Activated naive CD4-positive, alpha-beta T cell treated with anti-CD3 and anti-CD28 coated beads, Interleukin-2, amount 10 ng/mL, durations not matched to agents 7 days and 5 days (primary cell): Measurements from ENCODE around the gene MUS81.
A peak's percentile ranks its signal among the peaks of the same experiment; 100 is the strongest.

Experiments used
- CTCF ChIA-PET: fragments of 350-600 bp; sonication (Branson Sonifier 250); formaldehyde crosslinking; loops from one replicate; lab custom pipeline; 2021; ENCODE audit warnings: antibody characterized with exemption; lab: Charles Lee
- DNase-seq: peaks from one replicate; pipeline ENCODE4 v3.0.0-alpha.2; 2020
- H3K27ac Mint-ChIP-seq: one replicate; pipeline ENCODE4 v1.8.0; 2021; ENCODE audit warnings: mild to moderate bottlenecking, moderate library complexity, mixed read lengths
- H3K27me3 Mint-ChIP-seq: one replicate; pipeline ENCODE4 v1.8.0; 2021; ENCODE audit warnings: mild to moderate bottlenecking, mixed read lengths
- H3K36me3 Mint-ChIP-seq: one replicate; pipeline ENCODE4 v1.8.0; 2021; ENCODE audit warnings: mixed read lengths
- H3K4me1 Mint-ChIP-seq: one replicate; pipeline ENCODE4 v1.8.0; 2021; ENCODE audit warnings: mixed read lengths
- H3K4me3 Mint-ChIP-seq: one replicate; pipeline ENCODE4 v1.8.0; 2021; ENCODE audit warnings: mild to moderate bottlenecking, moderate library complexity, mixed read lengths
- H3K9me3 Mint-ChIP-seq: one replicate; pipeline ENCODE4 v1.8.0; 2021; ENCODE audit warnings: mixed read lengths

The MUS81 gene

GRCh38 chr11:65860278-65861164 lies at the start of gene MUS81:
Gene MUS81, plus strand, starts transcription at chr11:65860433. Its CDS starts 321 bp downstream, at chr11:65860754.
- DNase-seq = peak; percentile 97
- CTCF ChIA-PET = interaction anchor here (0.6 to 5.6 kb wide), 15 partner anchors 9 to 1413 kb away, joined by 3 to 107 read pairs (median 4); partner anchors contain the start of genes BANF1, CCDC85B, EFEMP2 and EIF1AD
- Mint-ChIP-seq H3K36me3 (peaks cover 44% of the 10 kb centered on the region), H3K27me3 (no peaks in the 10 kb centered on the region), H3K4me3 (peak within 1 kb of the TSS; percentile 94), H3K27ac (peak within 1 kb of the TSS; percentile 99), H3K9me3 (no peaks in the 10 kb centered on the region), H3K4me1 (peaks cover 49% of the 10 kb centered on the region)

- no peaks in the 10 kb centered on the region for H3K9me3 Mint-ChIP-seq
- no peak overlapping the region for H3K4me3 Mint-ChIP-seq
- no peak for DNase-seq
- H3K27ac Mint-ChIP-seq = no peak overlapping the region
- peaks cover 52% of the 10 kb centered on the region for H3K27me3 Mint-ChIP-seq
- CTCF ChIA-PET = interaction anchor here (1.0 to 2.6 kb wide), 4 partner anchors 15 to 100 kb away, joined by 3 to 11 read pairs (median 5); partner anchors contain the start of genes AP5B1 and KAT5
- H3K4me1 Mint-ChIP-seq = peaks cover 19% of the 10 kb centered on the region
- H3K36me3 Mint-ChIP-seq = peaks cover 7% of the 10 kb centered on the region
Observed at GRCh38 chr11:65811764-65812475, 48.3 kb upstream of the MUS81 start.

GRCh38 chr11:65814131-65814985 lies 45.9 kb upstream of the MUS81 start:
- H3K27me3 Mint-ChIP-seq = peaks cover 32% of the 10 kb centered on the region
- peaks cover 7% of the 10 kb centered on the region for H3K36me3 Mint-ChIP-seq
- CTCF ChIA-PET = interaction anchor here (1.0 to 6.5 kb wide), 4 partner anchors 13 to 103 kb away, joined by 3 to 128 read pairs (median 5); partner anchors contain the start of genes AP5B1 and KAT5
- H3K4me3 Mint-ChIP-seq = no peak overlapping the region
- no peak overlapping the region for H3K27ac Mint-ChIP-seq
- H3K9me3 Mint-ChIP-seq = no peaks in the 10 kb centered on the region
- DNase-seq = no peak
- H3K4me1 Mint-ChIP-seq = peaks cover 33% of the 10 kb centered on the region

GRCh38 chr11:65814986-65815565 lies 45.2 kb upstream of the MUS81 start:
- Mint-ChIP-seq H3K27me3 (peaks cover 25% of the 10 kb centered on the region), H3K9me3 (no peaks in the 10 kb centered on the region), H3K4me1 (peaks cover 33% of the 10 kb centered on the region), H3K36me3 (peaks cover 7% of the 10 kb centered on the region), H3K27ac (no peak overlapping the region), H3K4me3 (no peak overlapping the region)
- no peak for DNase-seq
- CTCF ChIA-PET = interaction anchor here (1.8 to 6.5 kb wide), 3 partner anchors 38 to 104 kb away, joined by 6 to 128 read pairs (median 33); partner anchors contain the start of genes AP5B1 and KAT5

- CTCF ChIA-PET = interaction anchor here (0.6 to 6.5 kb wide), 12 partner anchors 10 to 206 kb away, joined by 3 to 128 read pairs (median 4); partner anchors contain the start of genes AP5B1 and KAT5
- DNase-seq = no peak
- peaks cover 7% of the 10 kb centered on the region for H3K36me3 Mint-ChIP-seq
- H3K4me3 Mint-ChIP-seq = peak overlapping the region; percentile 73
- H3K27ac Mint-ChIP-seq = no peak overlapping the region
- H3K27me3 Mint-ChIP-seq = peaks cover 22% of the 10 kb centered on the region
- H3K9me3 Mint-ChIP-seq = no peaks in the 10 kb centered on the region
- H3K4me1 Mint-ChIP-seq = peaks cover 23% of the 10 kb centered on the region
Observed at GRCh38 chr11:65816696-65817095, 43.5 kb upstream of the MUS81 start.

- no peaks in the 10 kb centered on the region for H3K9me3 Mint-ChIP-seq
- peaks cover 23% of the 10 kb centered on the region for H3K4me1 Mint-ChIP-seq
- CTCF ChIA-PET = interaction anchor here (0.8 to 6.5 kb wide), 13 partner anchors 16 to 205 kb away, joined by 3 to 128 read pairs (median 5); partner anchors contain the start of genes AP5B1, CCDC85B, KAT5 and RNASEH2C
- no peak for DNase-seq
- H3K4me3 Mint-ChIP-seq = peak overlapping the region; percentile 73
- peak overlapping the region; percentile 84 for H3K27ac Mint-ChIP-seq
- peaks cover 7% of the 10 kb centered on the region for H3K36me3 Mint-ChIP-seq
- H3K27me3 Mint-ChIP-seq = peaks cover 15% of the 10 kb centered on the region
Observed at GRCh38 chr11:65817312-65817834, 42.9 kb upstream of the MUS81 start.

- H3K27ac Mint-ChIP-seq = peak overlapping the region; percentile 84
- H3K36me3 Mint-ChIP-seq = peaks cover 7% of the 10 kb centered on the region
- H3K9me3 Mint-ChIP-seq = no peaks in the 10 kb centered on the region
- peaks cover 23% of the 10 kb centered on the region for H3K4me1 Mint-ChIP-seq
- peak; percentile 94 for DNase-seq
- peak overlapping the region; percentile 73 for H3K4me3 Mint-ChIP-seq
- CTCF ChIA-PET = interaction anchor here (0.7 to 6.5 kb wide), 18 partner anchors 10 to 204 kb away, joined by 3 to 128 read pairs (median 4); partner anchors contain the start of genes AP5B1, CCDC85B, KAT5 and RNASEH2C
- H3K27me3 Mint-ChIP-seq = peaks cover 15% of the 10 kb centered on the region
Observed at GRCh38 chr11:65817835-65818680, 42.2 kb upstream of the MUS81 start.

- H3K9me3 Mint-ChIP-seq = no peaks in the 10 kb centered on the region
- H3K4me1 Mint-ChIP-seq = peaks cover 21% of the 10 kb centered on the region
- no peak overlapping the region for H3K4me3 Mint-ChIP-seq
- H3K27me3 Mint-ChIP-seq = peaks cover 6% of the 10 kb centered on the region
- H3K36me3 Mint-ChIP-seq = peaks cover 7% of the 10 kb centered on the region
- H3K27ac Mint-ChIP-seq = no peak overlapping the region
- no peak for DNase-seq
- CTCF ChIA-PET = interaction anchor here (0.7 to 6.5 kb wide), 2 partner anchors 36 to 44 kb away, joined by 3 to 128 read pairs; partner anchors contain the start of gene AP5B1
Observed at GRCh38 chr11:65821107-65821506, 39.1 kb upstream of the MUS81 start.

GRCh38 chr11:65822776-65823528 lies 37.3 kb upstream of the MUS81 start:
- Mint-ChIP-seq H3K4me1 (peaks cover 12% of the 10 kb centered on the region), H3K27ac (no peak overlapping the region), H3K36me3 (no peaks in the 10 kb centered on the region), H3K4me3 (no peak overlapping the region), H3K27me3 (peaks cover 6% of the 10 kb centered on the region), H3K9me3 (no peaks in the 10 kb centered on the region)
- DNase-seq = no peak
- CTCF ChIA-PET = interaction anchor here (1.3 to 3.1 kb wide), 2 partner anchors 43 to 112 kb away, joined by 4 to 15 read pairs; partner anchors contain the start of gene KAT5

- Mint-ChIP-seq H3K4me3 (no peak overlapping the region), H3K4me1 (peaks cover 12% of the 10 kb centered on the region), H3K27me3 (peaks cover 20% of the 10 kb centered on the region), H3K9me3 (no peaks in the 10 kb centered on the region), H3K36me3 (no peaks in the 10 kb centered on the region), H3K27ac (no peak overlapping the region)
- DNase-seq = no peak
- CTCF ChIA-PET = interaction anchor here (1.1 to 3.2 kb wide), 5 partner anchors 8 to 122 kb away, joined by 3 to 20 read pairs (median 3); no protein-coding TSS in a partner anchor
Observed at GRCh38 chr11:65826984-65827735, 33.1 kb upstream of the MUS81 start.

GRCh38 chr11:65829459-65829858 lies 30.8 kb upstream of the MUS81 start:
- Mint-ChIP-seq H3K27me3 (peaks cover 20% of the 10 kb centered on the region), H3K4me1 (peaks cover 18% of the 10 kb centered on the region), H3K4me3 (no peak overlapping the region), H3K27ac (no peak overlapping the region), H3K36me3 (peaks cover 4% of the 10 kb centered on the region), H3K9me3 (no peaks in the 10 kb centered on the region)
- no peak for DNase-seq
- CTCF ChIA-PET = interaction anchor here (0.9 to 3.2 kb wide), 3 partner anchors 10 to 215 kb away, joined by 3 to 20 read pairs (median 3); no protein-coding TSS in a partner anchor
